ENCODE results near the gene CENPM.

The CENPM gene

DNA sequence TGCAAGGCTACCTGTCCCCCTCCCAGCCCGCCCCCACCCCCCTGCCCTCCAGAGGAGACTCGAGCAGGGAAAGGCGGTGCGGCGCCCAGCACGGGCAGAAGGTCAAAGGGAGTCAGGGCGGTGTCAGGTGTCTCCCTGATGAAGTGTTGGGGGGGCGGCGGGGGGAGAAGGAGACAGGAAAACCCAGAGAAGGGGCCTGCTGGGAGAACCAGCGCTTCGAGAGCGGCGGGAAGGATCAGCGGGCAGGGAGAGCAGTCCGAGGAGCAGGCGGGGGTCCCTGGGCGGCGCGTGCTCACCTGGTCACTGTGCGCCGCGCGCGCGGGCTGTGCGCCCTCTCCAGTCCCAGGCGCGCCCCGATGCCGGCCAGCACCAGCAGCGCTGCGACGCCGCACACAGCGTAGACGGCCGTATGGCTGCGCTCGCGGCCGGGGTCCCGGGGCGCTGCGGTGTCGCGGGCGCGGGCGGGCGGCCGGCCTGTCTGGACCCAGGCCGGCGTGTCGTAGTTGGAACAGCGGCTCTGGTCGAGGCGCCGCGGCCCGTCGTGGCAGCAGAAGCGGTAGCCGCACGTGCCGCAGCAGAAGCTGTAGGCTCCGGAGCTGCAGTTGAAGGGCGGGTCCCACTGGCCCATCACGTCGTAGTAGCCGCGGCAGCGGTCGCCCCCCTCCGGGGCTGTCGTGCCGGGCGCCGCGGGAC is 33.0 kb downstream of the CENPM start:
- no peak for DNase-seq (ENCODE audit: low read depth)
- TF ChIP-seq, protein P1, sequence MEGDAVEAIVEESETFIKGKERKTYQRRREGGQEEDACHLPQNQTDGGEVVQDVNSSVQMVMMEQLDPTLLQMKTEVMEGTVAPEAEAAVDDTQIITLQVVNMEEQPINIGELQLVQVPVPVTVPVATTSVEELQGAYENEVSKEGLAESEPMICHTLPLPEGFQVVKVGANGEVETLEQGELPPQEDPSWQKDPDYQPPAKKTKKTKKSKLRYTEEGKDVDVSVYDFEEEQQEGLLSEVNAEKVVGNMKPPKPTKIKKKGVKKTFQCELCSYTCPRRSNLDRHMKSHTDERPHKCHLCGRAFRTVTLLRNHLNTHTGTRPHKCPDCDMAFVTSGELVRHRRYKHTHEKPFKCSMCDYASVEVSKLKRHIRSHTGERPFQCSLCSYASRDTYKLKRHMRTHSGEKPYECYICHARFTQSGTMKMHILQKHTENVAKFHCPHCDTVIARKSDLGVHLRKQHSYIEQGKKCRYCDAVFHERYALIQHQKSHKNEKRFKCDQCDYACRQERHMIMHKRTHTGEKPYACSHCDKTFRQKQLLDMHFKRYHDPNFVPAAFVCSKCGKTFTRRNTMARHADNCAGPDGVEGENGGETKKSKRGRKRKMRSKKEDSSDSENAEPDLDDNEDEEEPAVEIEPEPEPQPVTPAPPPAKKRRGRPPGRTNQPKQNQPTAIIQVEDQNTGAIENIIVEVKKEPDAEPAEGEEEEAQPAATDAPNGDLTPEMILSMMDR (IDR thresholded peaks at IDR 0.05; ENCODE audit: low read length, missing control alignments) = no peak
- no peak overlapping the region for H3K4me3 ChIP-seq (replicated peaks; ENCODE audit: low read depth, low read length)

DNA sequence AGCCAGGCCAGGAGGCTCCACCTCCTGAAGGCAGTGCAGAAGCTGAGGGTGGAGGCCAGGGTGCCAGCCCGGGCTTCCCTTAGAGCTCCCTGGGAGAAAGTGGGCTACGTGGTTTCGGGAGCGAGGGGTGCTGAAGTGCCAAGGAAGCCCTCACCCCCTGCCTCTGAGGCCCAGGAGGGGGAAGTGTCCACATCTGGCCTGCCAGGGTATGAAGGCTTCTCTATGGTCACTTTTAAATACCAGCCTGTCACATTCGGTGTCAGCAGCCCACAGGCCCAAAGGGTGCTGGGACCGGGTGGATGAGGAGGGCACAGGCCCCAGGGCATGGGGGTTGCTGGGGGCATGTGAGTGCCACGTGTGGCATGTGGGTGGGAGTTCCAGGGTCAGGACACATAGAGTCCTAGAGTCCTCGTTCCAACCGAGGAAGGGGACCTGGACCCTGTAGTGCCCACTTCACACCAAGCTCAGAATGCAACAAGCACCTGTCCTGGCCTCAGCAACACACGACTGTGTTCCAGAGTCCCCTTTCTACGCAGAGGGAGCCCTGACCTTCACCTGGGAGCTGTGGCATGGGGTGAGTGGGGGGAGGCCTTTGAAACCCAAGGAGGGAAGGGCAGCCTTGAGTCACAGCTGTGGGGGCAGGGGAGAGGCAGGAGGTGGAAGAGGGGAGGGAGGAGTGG is 33.8 kb downstream of the CENPM start:
- TF ChIP-seq, protein P1 (IDR thresholded peaks at IDR 0.05; ENCODE audit: low read length, missing control alignments) = no peak
- DNase-seq (ENCODE audit: low read depth) = no peak
- no peak overlapping the region for H3K4me3 ChIP-seq (replicated peaks; ENCODE audit: low read depth, low read length)

DNA sequence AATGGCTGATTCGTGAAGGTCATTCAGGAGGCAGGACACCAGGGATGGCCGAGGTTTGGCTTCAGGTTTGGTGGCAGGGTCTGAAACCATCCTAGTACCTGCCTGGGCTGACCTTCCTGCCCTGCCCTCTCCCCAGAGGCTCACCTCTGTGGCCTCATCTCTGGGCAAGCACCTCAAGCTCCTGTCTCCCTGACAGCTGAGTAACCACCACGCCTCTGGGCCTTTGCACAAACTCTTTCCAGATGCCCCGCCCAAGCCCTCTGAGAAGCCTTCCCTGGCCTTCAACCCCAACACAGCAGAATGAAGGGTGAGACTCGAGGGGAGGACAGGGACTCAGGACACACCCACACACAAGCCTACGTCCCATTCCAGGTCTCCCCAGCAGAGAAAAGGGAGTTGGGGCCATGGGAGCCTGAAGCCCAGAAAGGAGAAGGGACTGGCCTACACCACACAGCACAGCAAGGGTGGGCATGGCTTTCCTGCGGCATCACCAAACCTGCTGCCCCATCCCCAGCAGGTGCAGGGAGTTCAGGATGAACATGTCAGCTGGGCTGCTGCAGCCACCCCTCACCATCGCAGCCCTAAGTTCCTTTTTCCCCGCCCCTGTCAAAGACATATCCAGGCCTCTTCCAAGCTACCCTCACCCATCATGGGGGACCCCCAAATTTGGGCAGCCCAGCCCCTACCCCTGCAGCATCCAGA is 34.5 kb downstream of the CENPM start:
- no peak for DNase-seq (ENCODE audit: low read depth)
- TF ChIP-seq, protein P1 (IDR thresholded peaks at IDR 0.05; ENCODE audit: low read length, missing control alignments) = no peak
- H3K4me3 ChIP-seq (replicated peaks; ENCODE audit: low read depth, low read length) = no peak overlapping the region

DNA sequence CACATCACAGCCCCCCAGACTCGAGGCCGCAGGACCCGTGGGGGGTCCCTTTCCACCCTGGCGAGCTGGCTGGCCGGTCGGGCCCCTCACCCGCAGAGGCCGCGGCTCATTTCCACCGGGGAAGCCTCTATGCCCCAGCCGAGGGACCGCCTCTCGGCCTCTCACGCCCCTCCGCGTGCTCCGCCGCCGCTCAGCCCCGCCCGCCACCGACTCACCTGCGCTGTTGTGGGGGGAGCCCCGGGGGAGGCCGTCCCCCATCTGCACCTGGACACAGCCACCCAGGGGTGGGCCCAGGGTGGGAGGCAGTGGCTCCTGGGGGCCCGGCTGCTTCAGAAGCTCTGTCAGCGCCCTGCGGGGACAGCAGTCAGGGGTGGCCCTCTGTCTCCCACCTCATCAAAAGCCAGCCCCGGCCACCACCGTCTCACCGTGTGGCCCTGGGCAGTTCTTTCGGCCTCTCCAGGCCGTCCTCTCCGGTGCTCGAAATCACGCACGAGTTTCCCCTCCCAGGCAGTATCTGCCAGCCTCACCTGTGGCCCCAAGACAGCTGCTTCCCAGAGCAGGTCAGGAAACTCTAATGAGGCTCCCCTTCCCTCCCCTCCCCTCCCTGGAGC is 35.8 kb downstream of the CENPM start:
- DNase-seq (ENCODE audit: low read depth) = no peak
- no peak overlapping the region for H3K4me3 ChIP-seq (replicated peaks; ENCODE audit: low read depth, low read length)
- TF ChIP-seq, protein P1 (IDR thresholded peaks at IDR 0.05; ENCODE audit: low read length, missing control alignments) = no peak

DNA sequence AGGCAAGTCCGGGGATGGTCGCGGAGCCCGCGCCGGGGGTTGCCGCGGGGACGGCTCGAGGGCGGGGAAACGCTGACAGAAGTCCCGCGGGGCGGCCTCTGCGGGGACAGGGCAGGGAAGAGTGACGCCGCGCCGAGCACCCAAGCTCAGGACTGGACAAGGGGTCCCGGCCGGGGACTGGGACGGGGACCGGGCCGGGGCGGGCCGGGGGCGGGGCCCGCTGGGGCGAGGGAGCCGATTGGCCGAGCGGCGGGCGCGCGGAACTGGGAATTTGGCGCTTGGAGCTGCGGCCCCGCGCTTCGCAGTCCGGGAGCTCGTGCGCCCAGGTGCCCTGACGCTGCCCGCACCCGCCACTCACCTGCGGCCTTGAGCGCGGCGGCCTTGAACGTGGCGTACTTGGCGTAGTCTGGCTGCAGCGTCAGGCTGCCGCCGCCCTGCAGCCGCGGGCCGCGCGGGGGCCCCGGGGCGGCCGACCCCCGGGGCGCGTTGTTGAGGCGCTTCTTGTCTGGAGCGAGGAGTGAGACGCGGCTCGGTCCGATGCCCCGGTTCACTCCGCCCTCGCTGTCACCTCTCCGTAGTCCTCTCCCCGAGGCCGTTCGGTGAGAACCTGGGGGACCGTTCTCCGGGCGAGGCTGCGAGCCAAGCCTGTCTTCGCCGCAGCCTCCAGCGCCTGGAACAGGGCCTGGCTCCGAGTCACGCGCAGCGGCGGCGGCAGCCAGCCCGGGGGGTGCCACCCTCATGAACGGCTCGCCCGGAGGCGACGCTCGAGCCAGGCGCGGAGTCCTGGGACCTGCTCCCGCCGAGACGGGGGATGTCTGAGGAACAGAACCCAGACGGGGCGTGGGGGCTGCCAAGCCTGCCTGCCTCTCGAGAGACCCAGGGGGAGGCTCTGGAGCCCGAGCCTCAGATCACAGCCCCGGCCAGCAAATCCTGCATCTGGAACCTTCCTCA is 36.6 kb downstream of the CENPM start:
- TF ChIP-seq, protein P1 (IDR thresholded peaks at IDR 0.05; ENCODE audit: low read length, missing control alignments) = no peak
- H3K4me3 ChIP-seq (replicated peaks; ENCODE audit: low read depth, low read length) = no peak overlapping the region
- DNase-seq (ENCODE audit: low read depth) = no peak

All from fibroblast of pulmonary artery (primary cell).